K562 (cell line): ENCODE data around the gene ATOH1. TPM values are rescaled to one million over a fixed set of nuclear protein-coding genes. Genes with fewer than 3 reads are reported as not detected.

Experiments
- ATAC-seq: fragments of 200-7000 bp; cut with Tn5 transposase; 3 replicates; pipeline ENCODE4 v1.9.1; 2020; ENCODE audit warnings: moderate library complexity
- BruUV-seq: library from RNA; stranded (reverse); fragments of 400-500 nt; replicated peaks from 2 replicates; lab custom pipeline; 2021; lab: Mats Ljungman, UMichigan
- CTCF ChIA-PET: fragments of 300-600 bp; formaldehyde crosslinking; extraction: SDS; loops from one replicate; lab custom pipeline; 2021; ENCODE audit warnings: low intra/inter-chr PET ratio; lab: Yijun Ruan, JAX
- POLR2A ChIA-PET: fragments of 300-600, 350-650 bp; sonication (Branson Sonifier 250); formaldehyde crosslinking; extraction: SDS; loops from one replicate; lab custom pipeline; 2021; ENCODE audit warnings: antibody characterized with exemption, inconsistent platforms; lab: Yijun Ruan, JAX
- DNase-seq, 4 experiments: peaks; one replicate each; pipeline versions ENCODE4 v3.0.0 to v3.0.0-alpha.2; 2011 to 2018; ENCODE audit warnings: low spot score in 3 of 4, mixed read lengths in 3 of 4; ENCODE audit errors: extremely low read depth in 1 of 4
- FAIRE-seq: peaks from 2 replicates; lab custom pipeline; 2011; peaks lifted over from hg19 to GRCh38; lab: Jason Lieb, UNC
- H2AFZ ChIP-seq: 2 replicates; pipeline ENCODE4 v1.6.0; 2011; ENCODE audit warnings: low read depth, low read length, control low read depth, inconsistent platforms
- H3K27ac ChIP-seq: fragments of 200-600 bp; 3 replicates; pipeline ENCODE4 v1.8.0; 2011; ENCODE audit warnings: low read depth, mild to moderate bottlenecking, control low read depth, inconsistent platforms, low read length, moderate library complexity, mixed read lengths; ENCODE audit errors: extremely low read depth
- H3K27me3 ChIP-seq, 2 experiments: fragments of 300-600 bp in 1 of 2; 2 replicates in 1 of 2; 3 replicates in 1 of 2; pipeline versions ENCODE4 v1.6.0 to v1.8.0; 2011; ENCODE audit warnings: inconsistent platforms in 2 of 2, low read length in 2 of 2, mild to moderate bottlenecking in 1 of 2, mixed read lengths in 1 of 2, moderate library complexity in 1 of 2; ENCODE audit not compliant: control insufficient read depth in 2 of 2, insufficient read depth in 2 of 2
- H3K36me3 ChIP-seq: fragments of 300-600 bp; 3 replicates; pipeline ENCODE4 v1.8.0; 2011; ENCODE audit warnings: mild to moderate bottlenecking, low read length, inconsistent platforms; ENCODE audit not compliant: control insufficient read depth, insufficient read depth
- H3K4me1 ChIP-seq, 2 experiments: fragments of 200-600 bp in 1 of 2; replicated peaks in 1 of 2; 2 replicates in 1 of 2; 3 replicates in 1 of 2; pipeline versions ENCODE4 v1.5.1 to v1.8.0; 2011; ENCODE audit warnings: inconsistent platforms in 2 of 2, low read length in 2 of 2, mild to moderate bottlenecking in 1 of 2, mixed read lengths in 1 of 2, moderate library complexity in 1 of 2; ENCODE audit not compliant: control insufficient read depth in 2 of 2, insufficient read depth in 2 of 2
- H3K4me2 ChIP-seq: 2 replicates; pipeline ENCODE4 v1.6.1; 2011; ENCODE audit warnings: low read length, control low read depth, inconsistent platforms, mixed read lengths; ENCODE audit not compliant: insufficient read depth
- H3K4me3 ChIP-seq: fragments of 200-600 bp; sonication (generic), shearing (Covaris generic); 2 replicates; pipeline ENCODE4 v1.5.1; 2016; ENCODE audit warnings: control low read depth, inconsistent platforms
- H3K79me2 ChIP-seq: fragments of 200-600 bp; 3 replicates; pipeline ENCODE4 v1.8.0; 2011; ENCODE audit warnings: low read length, inconsistent platforms; ENCODE audit not compliant: control insufficient read depth, insufficient read depth
- H3K9ac ChIP-seq, 2 experiments: 2 replicates each; pipeline versions ENCODE4 v1.6.0 to v1.6.1; 2011; ENCODE audit warnings: low read depth in 2 of 2, low read length in 2 of 2, control low read depth in 1 of 2, inconsistent platforms in 1 of 2, mild to moderate bottlenecking in 1 of 2, mixed read lengths in 1 of 2; ENCODE audit not compliant: insufficient read depth in 1 of 2
- H3K9me1 ChIP-seq: one replicate; pipeline ENCODE4 v1.6.0; 2011; ENCODE audit warnings: inconsistent platforms, mild to moderate bottlenecking, low read length, moderate library complexity; ENCODE audit not compliant: control insufficient read depth, insufficient read depth
- H3K9me3 ChIP-seq: replicated peaks from 2 replicates; pipeline ENCODE4 v1.5.1; 2011; ENCODE audit warnings: low read depth, low read length, inconsistent platforms; ENCODE audit not compliant: control insufficient read depth, insufficient read depth
- H4K20me1 ChIP-seq: replicated peaks from 2 replicates; pipeline ENCODE4 v1.6.1; 2011; ENCODE audit warnings: low read length, inconsistent platforms, mixed read lengths; ENCODE audit not compliant: control insufficient read depth, insufficient read depth
- HEY1 ChIP-seq: fragments of 250-450 bp; sonication (Bioruptor Pico); IDR thresholded peaks from 2 replicates; pipeline ENCODE4 v1.5.0; 2020; ENCODE audit warnings: mild to moderate bottlenecking, moderate library complexity, borderline replicate concordance
- RBFOX2 ChIP-seq: fragments of 200-400 bp; formaldehyde crosslinking; IDR thresholded peaks from 2 replicates; pipeline ENCODE4 v1.6.1; 2017; ENCODE audit warnings: low read depth, mild to moderate bottlenecking, low read length, moderate library complexity
- ZSCAN29 ChIP-seq: fragments of 450-650 bp; IDR thresholded peaks from 2 replicates; pipeline ENCODE4 v1.6.1; 2017
- WGBS: fragments of 100-300 bp; shearing (Covaris generic); methylation state at CpG from one replicate; pipeline ENCODE4 v1.1.6; 2016; ENCODE audit warnings: low coverage, mixed read lengths; ENCODE audit not compliant: insufficient coverage; ENCODE audit errors: missing lambda C conversion rate; 5-methylcytosine and 5-hydroxymethylcytosine counted together
- in situ Hi-C: fragments of 300-500 bp; cut with MboI; formaldehyde crosslinking; loops from 4 replicates; pipeline ENCODE4 v1.15.0; 2018; ENCODE audit warnings: inconsistent platforms, mixed read lengths
- intact Hi-C: fragments of 100-400 bp; cut with micrococcal nuclease; formaldehyde crosslinking; loops from 2 replicates; pipeline ENCODE4 v1.14.2; 2022
- polyA plus RNA-seq, 8 experiments: library from polyadenylated mRNA; depleted of rRNA in 4 of 8; stranded (reverse) in 5 of 8; unstranded in 3 of 8; fragments of >200 nt; fragmentation: Nextera tagmentation in 2 of 8; fragmentation: Illumina TruSeq in 1 of 8; extraction: Ambion mirVana in 2 of 8; extraction: Trizol in 1 of 8; gene quantifications; 2 replicates each; pipeline versions ENCODE4 v1.2.1 to v1.2.3, GENCODE V29; 2011 to 2014; ENCODE audit warnings: inconsistent platforms in 1 of 8, missing spikeins in 1 of 8
- total RNA-seq, 7 experiments: library from RNA; depleted of rRNA in 6 of 7; stranded (reverse); fragments of >200 nt in 6 of 7; fragmentation: Illumina TruSeq in 2 of 7; extraction: Trizol in 2 of 7; gene quantifications; 2 replicates each; pipeline versions ENCODE4 v1.2.1 to v1.2.3, GENCODE V29; 2011 to 2021; ENCODE audit warnings: low replicate concordance in 1 of 7
- TF ChIP-seq, protein P1 (sequence below): fragments of 250-450 bp; sonication (Bioruptor Pico); IDR thresholded peaks from 2 replicates; pipeline ENCODE4 v1.4.0; 2020
- TF ChIP-seq, protein P2 (sequence below): sonication (generic); formaldehyde crosslinking; IDR thresholded peaks from 2 replicates; pipeline ENCODE4 v1.8.0; 2022; ENCODE audit warnings: mild to moderate bottlenecking, missing genetic modification reagents
- TF ChIP-seq, protein P3 (sequence below): sonication (generic); formaldehyde crosslinking; IDR thresholded peaks from 2 replicates; pipeline ENCODE4 v1.8.0; 2023; ENCODE audit warnings: mild to moderate bottlenecking, missing genetic modification reagents

ATOH1 gene
- total and polyA plus RNA-seq, 9 of the 15 experiments (the other 6 are each of a cell fraction or from before 2014, with no cell fraction given), result not detected

DNA sequence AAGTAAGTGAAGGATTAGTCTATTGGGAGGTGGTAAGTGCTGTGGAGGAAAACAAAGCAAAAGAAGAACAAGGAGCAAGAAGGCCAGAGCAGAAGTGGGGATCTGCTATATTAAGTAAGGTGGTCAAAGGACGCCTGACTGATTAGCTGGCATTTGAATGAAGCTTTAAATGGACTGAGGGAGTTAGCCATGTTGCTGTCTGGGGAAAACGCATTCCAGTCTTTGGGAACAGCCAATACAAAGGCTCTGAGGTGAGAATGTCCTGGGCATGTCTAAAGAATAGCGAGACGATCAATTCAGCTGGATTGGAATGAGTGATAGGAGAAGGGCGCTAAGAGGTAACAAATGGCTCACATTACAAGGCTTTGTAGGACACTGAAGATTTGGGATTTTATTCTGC, 48.5 kb upstream of the ATOH1 start:
- H3K4me3 ChIP-seq, result no peak overlapping the region
- H3K27ac ChIP-seq, result no peak overlapping the region
- no peaks in the 10 kb centered on the region for H4K20me1 ChIP-seq
- no peaks in the 10 kb centered on the region for H3K27me3 ChIP-seq
- BruUV-seq, result no TSS peak
- FAIRE-seq (no peak), DNase-seq (no peak), ATAC-seq (no peak)
- intact Hi-C loops, result no loop called here
- H3K79me2 ChIP-seq, result no peaks in the 10 kb centered on the region
- no peak overlapping the region for H2AFZ ChIP-seq
- H3K9me3 ChIP-seq, result no peaks in the 10 kb centered on the region
- no peaks in the 10 kb centered on the region for H3K9me1 ChIP-seq
- ChIA-PET POLR2A (no interaction called here), CTCF (no interaction called here)
- H3K4me2 ChIP-seq, result no peak overlapping the region
- no peak overlapping the region for H3K9ac ChIP-seq
- TF ChIP-seq, protein P1, sequence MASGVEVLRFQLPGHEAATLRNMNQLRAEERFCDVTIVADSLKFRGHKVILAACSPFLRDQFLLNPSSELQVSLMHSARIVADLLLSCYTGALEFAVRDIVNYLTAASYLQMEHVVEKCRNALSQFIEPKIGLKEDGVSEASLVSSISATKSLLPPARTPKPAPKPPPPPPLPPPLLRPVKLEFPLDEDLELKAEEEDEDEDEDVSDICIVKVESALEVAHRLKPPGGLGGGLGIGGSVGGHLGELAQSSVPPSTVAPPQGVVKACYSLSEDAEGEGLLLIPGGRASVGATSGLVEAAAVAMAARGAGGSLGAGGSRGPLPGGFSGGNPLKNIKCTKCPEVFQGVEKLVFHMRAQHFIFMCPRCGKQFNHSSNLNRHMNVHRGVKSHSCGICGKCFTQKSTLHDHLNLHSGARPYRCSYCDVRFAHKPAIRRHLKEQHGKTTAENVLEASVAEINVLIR (CRISPR knock-in tag), result no peak
- TF ChIP-seq, protein P2, sequence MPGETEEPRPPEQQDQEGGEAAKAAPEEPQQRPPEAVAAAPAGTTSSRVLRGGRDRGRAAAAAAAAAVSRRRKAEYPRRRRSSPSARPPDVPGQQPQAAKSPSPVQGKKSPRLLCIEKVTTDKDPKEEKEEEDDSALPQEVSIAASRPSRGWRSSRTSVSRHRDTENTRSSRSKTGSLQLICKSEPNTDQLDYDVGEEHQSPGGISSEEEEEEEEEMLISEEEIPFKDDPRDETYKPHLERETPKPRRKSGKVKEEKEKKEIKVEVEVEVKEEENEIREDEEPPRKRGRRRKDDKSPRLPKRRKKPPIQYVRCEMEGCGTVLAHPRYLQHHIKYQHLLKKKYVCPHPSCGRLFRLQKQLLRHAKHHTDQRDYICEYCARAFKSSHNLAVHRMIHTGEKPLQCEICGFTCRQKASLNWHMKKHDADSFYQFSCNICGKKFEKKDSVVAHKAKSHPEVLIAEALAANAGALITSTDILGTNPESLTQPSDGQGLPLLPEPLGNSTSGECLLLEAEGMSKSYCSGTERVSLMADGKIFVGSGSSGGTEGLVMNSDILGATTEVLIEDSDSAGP (CRISPR knock-in tag), result no peak
- TF ChIP-seq RBFOX2 (no peak), ZSCAN29 (no peak), HEY1 (CRISPR knock-in tag) (no peak)
- TF ChIP-seq, protein P3, sequence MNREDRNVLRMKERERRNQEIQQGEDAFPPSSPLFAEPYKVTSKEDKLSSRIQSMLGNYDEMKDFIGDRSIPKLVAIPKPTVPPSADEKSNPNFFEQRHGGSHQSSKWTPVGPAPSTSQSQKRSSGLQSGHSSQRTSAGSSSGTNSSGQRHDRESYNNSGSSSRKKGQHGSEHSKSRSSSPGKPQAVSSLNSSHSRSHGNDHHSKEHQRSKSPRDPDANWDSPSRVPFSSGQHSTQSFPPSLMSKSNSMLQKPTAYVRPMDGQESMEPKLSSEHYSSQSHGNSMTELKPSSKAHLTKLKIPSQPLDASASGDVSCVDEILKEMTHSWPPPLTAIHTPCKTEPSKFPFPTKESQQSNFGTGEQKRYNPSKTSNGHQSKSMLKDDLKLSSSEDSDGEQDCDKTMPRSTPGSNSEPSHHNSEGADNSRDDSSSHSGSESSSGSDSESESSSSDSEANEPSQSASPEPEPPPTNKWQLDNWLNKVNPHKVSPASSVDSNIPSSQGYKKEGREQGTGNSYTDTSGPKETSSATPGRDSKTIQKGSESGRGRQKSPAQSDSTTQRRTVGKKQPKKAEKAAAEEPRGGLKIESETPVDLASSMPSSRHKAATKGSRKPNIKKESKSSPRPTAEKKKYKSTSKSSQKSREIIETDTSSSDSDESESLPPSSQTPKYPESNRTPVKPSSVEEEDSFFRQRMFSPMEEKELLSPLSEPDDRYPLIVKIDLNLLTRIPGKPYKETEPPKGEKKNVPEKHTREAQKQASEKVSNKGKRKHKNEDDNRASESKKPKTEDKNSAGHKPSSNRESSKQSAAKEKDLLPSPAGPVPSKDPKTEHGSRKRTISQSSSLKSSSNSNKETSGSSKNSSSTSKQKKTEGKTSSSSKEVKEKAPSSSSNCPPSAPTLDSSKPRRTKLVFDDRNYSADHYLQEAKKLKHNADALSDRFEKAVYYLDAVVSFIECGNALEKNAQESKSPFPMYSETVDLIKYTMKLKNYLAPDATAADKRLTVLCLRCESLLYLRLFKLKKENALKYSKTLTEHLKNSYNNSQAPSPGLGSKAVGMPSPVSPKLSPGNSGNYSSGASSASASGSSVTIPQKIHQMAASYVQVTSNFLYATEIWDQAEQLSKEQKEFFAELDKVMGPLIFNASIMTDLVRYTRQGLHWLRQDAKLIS (CRISPR knock-in tag), result no peak
- in situ Hi-C loops, result loop anchor here (25.0 kb wide), 1 partner anchor 832 kb away; no protein-coding TSS in a partner anchor
- H3K4me1 ChIP-seq, result no peaks in the 10 kb centered on the region
- H3K36me3 ChIP-seq, result no peaks in the 10 kb centered on the region
- 0% methylated on average over 5 of the region's 5 CpGs for WGBS
